ENCODE data around the gene AK2.

AK2 gene

DNA sequence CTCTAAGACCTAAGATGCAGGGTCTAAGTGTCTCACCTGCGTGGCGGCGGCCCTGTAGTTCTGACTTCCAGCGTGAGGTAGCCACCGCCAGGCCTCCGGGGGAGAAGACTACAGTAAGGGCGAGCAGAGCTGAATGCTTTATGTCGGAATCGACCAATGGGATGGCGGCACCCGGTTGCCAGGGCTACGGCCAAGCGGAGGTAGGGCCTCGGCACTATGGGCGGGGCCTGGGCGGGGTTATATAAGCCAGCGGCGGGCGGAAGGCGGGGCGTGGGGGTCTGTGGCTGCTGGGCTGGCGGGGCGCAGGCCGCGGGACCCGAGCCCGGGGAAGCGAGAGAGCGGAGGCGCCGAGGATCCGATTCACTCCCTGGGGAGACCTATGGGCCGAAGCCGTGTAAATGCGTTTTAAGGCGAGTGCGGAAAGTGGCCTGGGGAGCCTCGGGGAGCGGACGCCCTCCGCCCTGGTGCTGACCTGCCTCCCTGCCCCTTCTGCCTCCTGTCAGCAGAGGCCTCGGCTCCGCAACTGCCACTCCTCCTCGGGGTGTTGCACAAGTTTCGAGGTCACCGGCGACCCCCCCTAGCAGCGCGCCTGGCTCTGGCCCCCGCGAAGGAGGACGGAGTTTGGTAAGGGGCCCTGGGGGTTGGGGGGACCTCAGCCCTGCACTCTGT is 44.3 kb upstream of the AK2 start, which contains the start of gene AZIN2 (continued):
- TF ChIP-seq, protein P1, sequence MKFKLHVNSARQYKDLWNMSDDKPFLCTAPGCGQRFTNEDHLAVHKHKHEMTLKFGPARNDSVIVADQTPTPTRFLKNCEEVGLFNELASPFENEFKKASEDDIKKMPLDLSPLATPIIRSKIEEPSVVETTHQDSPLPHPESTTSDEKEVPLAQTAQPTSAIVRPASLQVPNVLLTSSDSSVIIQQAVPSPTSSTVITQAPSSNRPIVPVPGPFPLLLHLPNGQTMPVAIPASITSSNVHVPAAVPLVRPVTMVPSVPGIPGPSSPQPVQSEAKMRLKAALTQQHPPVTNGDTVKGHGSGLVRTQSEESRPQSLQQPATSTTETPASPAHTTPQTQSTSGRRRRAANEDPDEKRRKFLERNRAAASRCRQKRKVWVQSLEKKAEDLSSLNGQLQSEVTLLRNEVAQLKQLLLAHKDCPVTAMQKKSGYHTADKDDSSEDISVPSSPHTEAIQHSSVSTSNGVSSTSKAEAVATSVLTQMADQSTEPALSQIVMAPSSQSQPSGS (tag by site-specific recombination; IDR thresholded peaks at IDR 0.05; ENCODE audit: low read depth) = no peak
- TF ChIP-seq ZNF354C (tag by site-specific recombination; IDR thresholded peaks at IDR 0.05; ENCODE audit: borderline replicate concordance, low read depth) (no peak), ZBTB48 (tag by site-specific recombination; IDR thresholded peaks at IDR 0.05) (peak; percentile 46; the same call in 1 of the 2 replicates), ZNF596 (tag by site-specific recombination; IDR thresholded peaks at IDR 0.05) (no peak), RBAK (tag by site-specific recombination; IDR thresholded peaks at IDR 0.05) (no peak), ZNF302 (tag by site-specific recombination; IDR thresholded peaks at IDR 0.05; ENCODE audit: low read depth) (no peak), ZNF23 (tag by site-specific recombination; IDR thresholded peaks at IDR 0.05; ENCODE audit: borderline replicate concordance) (no peak), GLIS1 (tag by site-specific recombination; IDR thresholded peaks at IDR 0.05) (peak; percentile 56; the same call in 1 of the 2 replicates), ZBTB20 (tag by site-specific recombination; IDR thresholded peaks at IDR 0.05) (peak; percentile 34; the same call in 1 of the 2 replicates), ZNF623 (tag by site-specific recombination; IDR thresholded peaks at IDR 0.05) (no peak), EGR2 (tag by site-specific recombination; IDR thresholded peaks at IDR 0.05; ENCODE audit: low read depth) (no peak), ZSCAN30 (tag by site-specific recombination; IDR thresholded peaks at IDR 0.05) (peak; percentile 77), GFI1B (tag by site-specific recombination; IDR thresholded peaks at IDR 0.05) (no peak), ZFHX2 (tag by site-specific recombination; conservative IDR thresholded peaks at IDR 0.05) (peak; percentile 41)
- TF ChIP-seq, protein P2, sequence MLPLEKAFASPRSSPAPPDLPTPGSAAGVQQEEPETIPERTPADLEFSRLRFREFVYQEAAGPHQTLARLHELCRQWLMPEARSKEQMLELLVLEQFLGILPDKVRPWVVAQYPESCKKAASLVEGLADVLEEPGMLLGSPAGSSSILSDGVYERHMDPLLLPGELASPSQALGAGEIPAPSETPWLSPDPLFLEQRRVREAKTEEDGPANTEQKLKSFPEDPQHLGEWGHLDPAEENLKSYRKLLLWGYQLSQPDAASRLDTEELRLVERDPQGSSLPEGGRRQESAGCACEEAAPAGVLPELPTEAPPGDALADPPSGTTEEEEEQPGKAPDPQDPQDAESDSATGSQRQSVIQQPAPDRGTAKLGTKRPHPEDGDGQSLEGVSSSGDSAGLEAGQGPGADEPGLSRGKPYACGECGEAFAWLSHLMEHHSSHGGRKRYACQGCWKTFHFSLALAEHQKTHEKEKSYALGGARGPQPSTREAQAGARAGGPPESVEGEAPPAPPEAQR (tag by site-specific recombination; IDR thresholded peaks at IDR 0.05) = no peak
- TF ChIP-seq, protein P3, sequence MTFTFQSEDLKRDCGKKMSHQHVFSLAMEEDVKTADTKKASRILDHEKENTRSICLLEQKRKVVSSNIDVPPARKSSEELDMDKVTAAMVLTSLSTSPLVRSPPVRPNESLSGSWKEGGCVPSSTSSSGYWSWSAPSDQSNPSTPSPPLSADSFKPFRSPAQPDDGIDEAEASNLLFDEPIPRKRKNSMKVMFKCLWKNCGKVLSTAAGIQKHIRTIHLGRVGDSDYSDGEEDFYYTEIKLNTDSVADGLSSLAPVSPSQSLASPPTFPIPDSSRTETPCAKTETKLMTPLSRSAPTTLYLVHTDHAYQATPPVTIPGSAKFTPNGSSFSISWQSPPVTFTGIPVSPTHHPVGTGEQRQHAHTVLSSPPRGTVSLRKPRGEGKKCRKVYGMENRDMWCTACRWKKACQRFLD (tag by site-specific recombination; IDR thresholded peaks at IDR 0.05) = no peak
- TF ChIP-seq, protein P4, sequence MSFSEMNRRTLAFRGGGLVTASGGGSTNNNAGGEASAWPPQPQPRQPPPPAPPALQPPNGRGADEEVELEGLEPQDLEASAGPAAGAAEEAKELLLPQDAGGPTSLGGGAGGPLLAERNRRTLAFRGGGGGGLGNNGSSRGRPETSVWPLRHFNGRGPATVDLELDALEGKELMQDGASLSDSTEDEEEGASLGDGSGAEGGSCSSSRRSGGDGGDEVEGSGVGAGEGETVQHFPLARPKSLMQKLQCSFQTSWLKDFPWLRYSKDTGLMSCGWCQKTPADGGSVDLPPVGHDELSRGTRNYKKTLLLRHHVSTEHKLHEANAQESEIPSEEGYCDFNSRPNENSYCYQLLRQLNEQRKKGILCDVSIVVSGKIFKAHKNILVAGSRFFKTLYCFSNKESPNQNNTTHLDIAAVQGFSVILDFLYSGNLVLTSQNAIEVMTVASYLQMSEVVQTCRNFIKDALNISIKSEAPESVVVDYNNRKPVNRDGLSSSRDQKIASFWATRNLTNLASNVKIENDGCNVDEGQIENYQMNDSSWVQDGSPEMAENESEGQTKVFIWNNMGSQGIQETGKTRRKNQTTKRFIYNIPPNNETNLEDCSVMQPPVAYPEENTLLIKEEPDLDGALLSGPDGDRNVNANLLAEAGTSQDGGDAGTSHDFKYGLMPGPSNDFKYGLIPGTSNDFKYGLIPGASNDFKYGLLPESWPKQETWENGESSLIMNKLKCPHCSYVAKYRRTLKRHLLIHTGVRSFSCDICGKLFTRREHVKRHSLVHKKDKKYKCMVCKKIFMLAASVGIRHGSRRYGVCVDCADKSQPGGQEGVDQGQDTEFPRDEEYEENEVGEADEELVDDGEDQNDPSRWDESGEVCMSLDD (tag by site-specific recombination; IDR thresholded peaks at IDR 0.05) = peak; percentile 80
- TF ChIP-seq, protein P5, sequence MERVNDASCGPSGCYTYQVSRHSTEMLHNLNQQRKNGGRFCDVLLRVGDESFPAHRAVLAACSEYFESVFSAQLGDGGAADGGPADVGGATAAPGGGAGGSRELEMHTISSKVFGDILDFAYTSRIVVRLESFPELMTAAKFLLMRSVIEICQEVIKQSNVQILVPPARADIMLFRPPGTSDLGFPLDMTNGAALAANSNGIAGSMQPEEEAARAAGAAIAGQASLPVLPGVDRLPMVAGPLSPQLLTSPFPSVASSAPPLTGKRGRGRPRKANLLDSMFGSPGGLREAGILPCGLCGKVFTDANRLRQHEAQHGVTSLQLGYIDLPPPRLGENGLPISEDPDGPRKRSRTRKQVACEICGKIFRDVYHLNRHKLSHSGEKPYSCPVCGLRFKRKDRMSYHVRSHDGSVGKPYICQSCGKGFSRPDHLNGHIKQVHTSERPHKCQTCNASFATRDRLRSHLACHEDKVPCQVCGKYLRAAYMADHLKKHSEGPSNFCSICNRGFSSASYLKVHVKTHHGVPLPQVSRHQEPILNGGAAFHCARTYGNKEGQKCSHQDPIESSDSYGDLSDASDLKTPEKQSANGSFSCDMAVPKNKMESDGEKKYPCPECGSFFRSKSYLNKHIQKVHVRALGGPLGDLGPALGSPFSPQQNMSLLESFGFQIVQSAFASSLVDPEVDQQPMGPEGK (tag by site-specific recombination; IDR thresholded peaks at IDR 0.05) = peak; percentile 78
- TF ChIP-seq, protein P6, sequence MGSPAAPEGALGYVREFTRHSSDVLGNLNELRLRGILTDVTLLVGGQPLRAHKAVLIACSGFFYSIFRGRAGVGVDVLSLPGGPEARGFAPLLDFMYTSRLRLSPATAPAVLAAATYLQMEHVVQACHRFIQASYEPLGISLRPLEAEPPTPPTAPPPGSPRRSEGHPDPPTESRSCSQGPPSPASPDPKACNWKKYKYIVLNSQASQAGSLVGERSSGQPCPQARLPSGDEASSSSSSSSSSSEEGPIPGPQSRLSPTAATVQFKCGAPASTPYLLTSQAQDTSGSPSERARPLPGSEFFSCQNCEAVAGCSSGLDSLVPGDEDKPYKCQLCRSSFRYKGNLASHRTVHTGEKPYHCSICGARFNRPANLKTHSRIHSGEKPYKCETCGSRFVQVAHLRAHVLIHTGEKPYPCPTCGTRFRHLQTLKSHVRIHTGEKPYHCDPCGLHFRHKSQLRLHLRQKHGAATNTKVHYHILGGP (tag by site-specific recombination; IDR thresholded peaks at IDR 0.05) = no peak

Data from HEK293 (cell line).